LNCAP (cell line): ENCODE measurements around the gene BLOC1S1.

Experiments
- TF ChIP-seq, protein P1 (sequence below): fragments of 450-650 bp; IDR thresholded peaks from 2 replicates; pipeline ENCODE4 v1.5.1; 2017; ENCODE audit warnings: mild to moderate bottlenecking

The BLOC1S1 gene

DNA sequence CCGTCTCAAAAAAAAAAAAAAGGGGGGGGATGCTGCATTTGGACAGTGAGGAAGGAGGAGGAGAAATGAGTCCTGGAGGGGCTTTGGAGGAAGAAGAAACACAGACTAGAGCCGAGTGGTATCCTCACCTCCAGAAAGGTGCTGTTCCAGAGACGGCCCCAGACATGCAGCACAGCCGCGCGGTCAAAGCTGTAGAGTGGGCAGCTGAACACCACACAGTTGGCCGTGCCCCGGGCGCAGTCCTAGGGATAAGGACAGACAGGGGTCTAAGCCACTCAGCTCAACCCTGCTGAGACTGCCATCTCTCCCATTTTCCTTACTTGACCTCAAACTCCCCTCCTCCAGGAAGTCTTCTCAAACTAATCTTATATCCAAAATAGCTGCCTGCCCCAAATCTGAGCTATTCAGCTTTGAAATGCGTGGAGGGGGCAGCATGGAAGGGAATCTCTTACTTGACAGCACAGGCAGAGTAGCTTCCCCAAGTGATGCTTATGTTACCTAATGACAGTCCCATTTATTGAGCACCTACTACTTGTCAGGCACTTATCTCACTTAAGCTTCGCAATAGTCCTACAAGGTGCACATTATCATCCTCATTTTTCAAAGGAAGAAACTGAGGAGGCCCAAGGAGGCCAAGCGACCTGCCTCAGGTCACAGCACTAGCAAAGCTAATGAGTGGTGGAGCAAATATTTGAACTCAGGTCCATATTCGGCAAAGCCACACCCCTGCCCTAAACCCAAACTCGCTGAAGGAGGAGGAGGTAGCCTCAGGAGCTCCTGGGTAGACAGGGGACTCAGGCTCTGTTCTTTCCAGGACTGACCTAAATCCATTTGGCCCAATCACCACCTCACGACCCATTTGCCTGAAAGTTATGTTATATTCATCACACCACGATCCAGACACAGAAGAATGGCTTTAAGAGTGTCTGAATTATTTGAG, 26.9 kb upstream of the BLOC1S1 start:
- TF ChIP-seq, protein P1, sequence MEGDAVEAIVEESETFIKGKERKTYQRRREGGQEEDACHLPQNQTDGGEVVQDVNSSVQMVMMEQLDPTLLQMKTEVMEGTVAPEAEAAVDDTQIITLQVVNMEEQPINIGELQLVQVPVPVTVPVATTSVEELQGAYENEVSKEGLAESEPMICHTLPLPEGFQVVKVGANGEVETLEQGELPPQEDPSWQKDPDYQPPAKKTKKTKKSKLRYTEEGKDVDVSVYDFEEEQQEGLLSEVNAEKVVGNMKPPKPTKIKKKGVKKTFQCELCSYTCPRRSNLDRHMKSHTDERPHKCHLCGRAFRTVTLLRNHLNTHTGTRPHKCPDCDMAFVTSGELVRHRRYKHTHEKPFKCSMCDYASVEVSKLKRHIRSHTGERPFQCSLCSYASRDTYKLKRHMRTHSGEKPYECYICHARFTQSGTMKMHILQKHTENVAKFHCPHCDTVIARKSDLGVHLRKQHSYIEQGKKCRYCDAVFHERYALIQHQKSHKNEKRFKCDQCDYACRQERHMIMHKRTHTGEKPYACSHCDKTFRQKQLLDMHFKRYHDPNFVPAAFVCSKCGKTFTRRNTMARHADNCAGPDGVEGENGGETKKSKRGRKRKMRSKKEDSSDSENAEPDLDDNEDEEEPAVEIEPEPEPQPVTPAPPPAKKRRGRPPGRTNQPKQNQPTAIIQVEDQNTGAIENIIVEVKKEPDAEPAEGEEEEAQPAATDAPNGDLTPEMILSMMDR = no peak

DNA sequence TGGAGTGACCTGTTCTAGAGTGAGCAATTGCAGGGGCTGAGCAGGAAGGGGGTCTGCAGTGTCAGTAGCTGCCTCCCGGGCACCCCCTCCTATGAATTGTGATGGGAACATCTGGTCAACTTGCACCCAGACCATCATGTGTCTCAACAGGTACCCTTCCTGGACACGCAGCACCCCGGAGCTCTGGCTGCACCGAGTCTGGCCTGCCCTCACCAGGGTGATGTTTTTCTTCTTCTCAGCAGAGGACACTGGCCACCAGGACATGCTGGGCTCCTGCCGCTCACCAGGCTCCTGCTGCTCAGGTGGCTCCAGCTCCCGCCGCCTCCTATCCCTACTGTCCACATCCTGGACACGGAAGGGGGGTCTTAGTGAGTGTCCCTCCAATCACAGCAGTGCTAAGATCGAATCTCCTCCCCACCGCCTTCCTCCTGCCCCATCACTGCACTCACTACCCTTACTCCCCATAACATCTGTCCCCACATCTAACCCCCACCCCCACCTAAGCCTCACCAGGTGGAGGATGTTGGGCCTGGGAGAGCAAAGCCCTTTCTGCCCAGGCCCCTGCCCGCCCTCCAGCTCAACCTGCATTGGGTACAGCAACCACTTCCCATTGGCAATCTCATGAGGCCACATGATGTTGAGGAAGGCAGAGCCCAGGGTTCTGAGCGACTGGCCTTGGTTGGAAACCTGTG, 23.1 kb upstream of the BLOC1S1 start:
- TF ChIP-seq, protein P1 = no peak

GRCh38 chr12:55693323-55694187, 22.3 kb upstream of the BLOC1S1 start:
- TF ChIP-seq, protein P1 = no peak

DNA sequence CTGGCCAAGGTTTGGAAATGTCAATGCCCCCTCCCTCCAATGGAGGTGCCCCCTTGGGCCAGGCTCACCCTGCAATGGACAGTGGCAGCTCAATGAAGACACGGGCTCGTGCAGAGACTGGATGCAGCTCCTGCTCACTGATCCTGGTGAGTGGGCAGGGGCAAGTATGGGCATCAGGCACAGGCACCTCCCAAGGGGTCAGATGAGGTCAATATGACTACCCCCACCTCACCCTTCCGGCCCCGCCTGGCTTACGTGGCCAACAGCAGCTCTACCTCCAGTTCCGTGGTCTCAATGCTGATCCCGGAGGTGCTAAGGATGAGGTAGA, 21.7 kb upstream of the BLOC1S1 start:
- TF ChIP-seq, protein P1 = no peak

GRCh38 chr12:55694651-55695050, 21.2 kb upstream of the BLOC1S1 start:
- TF ChIP-seq, protein P1 = no peak

GRCh38 chr12:55695349-55695748, 20.5 kb upstream of the BLOC1S1 start:
- TF ChIP-seq, protein P1 = no peak

- TF ChIP-seq, protein P1 = no peak
These were observed 19.7 kb upstream of the BLOC1S1 start for GRCh38 chr12:55696141-55696540.
